GM12872 (cell line): Measurements from ENCODE around the gene TMEM238.

Source experiments
- TF ChIP-seq, protein P1 (sequence below): IDR thresholded peaks from 3 replicates; pipeline ENCODE4 v1.5.1; 2011; ENCODE audit warnings: low read depth, mild to moderate bottlenecking, low read length, moderate library complexity; ENCODE audit not compliant: insufficient read depth

Gene TMEM238

DNA sequence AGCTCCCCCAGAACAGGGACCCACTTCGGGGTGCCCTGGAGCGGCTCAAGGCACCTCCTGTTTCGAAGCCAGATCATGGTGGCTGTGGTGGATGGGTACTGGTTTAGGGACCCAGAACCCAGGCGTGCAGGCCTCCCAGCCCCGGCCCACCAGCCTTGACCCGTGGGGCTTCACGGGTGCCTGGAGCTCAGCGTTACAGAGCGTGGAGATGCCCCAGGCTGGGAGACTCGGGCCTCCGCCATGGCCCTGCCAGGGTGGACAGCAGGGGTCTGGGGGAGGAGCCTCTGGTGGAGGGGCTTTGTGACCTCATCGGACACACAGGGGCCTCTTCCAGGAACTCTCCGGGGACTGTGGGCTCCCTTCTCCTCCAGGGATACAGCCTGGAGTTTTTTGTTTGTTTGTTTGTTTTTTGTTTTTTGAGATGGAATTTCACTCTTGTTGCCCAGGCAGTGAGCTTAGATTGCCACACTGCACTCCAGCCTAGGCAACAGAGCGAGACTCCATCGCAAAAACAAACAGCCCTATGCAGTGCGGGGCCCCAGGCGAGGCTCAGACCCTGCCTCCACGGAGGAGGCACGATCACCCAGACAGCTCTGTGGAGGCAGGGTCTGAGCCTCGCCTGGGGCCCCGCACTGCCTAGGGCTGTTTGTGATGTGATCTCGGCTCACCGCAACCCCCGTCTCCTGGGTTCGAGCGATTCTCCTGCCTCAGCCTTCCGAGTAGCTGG, 20.9 kb downstream of the TMEM238 start, which contains the start of gene GARIN5B:
Gene GARIN5B (minus strand): TSS at position 271 of the 727 bp plus-strand sequence. CDS start 194 bp downstream, at position 77.
- TF ChIP-seq, protein P1, sequence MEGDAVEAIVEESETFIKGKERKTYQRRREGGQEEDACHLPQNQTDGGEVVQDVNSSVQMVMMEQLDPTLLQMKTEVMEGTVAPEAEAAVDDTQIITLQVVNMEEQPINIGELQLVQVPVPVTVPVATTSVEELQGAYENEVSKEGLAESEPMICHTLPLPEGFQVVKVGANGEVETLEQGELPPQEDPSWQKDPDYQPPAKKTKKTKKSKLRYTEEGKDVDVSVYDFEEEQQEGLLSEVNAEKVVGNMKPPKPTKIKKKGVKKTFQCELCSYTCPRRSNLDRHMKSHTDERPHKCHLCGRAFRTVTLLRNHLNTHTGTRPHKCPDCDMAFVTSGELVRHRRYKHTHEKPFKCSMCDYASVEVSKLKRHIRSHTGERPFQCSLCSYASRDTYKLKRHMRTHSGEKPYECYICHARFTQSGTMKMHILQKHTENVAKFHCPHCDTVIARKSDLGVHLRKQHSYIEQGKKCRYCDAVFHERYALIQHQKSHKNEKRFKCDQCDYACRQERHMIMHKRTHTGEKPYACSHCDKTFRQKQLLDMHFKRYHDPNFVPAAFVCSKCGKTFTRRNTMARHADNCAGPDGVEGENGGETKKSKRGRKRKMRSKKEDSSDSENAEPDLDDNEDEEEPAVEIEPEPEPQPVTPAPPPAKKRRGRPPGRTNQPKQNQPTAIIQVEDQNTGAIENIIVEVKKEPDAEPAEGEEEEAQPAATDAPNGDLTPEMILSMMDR: no peak

DNA sequence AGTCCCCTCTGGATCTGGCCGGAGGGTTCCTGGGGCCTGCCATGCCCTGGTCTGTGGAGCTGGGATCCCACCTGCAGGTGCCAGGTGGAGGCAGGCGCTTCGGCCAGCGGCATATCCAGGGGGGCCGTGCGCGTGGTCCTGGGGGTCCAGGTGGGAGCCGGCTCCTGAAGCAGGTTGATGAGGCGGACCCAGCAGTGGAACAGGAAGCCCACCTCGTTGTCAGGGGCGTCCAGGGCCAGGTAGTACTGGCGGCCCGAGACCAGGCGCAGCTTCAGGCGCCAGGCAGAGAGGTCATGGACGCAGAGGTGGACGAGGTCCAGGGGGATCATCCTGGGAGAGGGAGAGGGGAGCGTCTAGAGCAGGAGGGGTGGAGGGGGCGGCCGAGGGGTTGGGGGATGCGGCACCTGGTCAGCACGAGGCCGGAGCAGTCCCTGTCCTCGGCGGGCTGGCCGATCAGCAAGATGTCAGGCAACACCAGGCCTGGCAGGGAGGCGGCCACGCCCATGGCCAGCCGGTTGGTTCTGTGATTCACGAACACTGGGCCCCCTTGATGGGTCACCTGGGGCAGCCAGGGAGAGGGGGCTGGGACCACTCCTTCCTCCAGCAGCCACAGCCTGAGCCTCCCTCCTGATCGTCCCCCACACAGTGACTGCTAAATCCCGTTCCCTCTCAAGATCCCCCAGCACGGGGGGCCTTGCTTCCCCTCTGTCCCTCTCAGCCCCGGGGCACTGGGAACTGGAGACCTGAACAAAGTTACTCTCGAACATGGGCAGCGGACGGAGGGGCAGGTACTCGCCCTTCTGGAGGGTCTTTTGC, 21.7 kb downstream of the TMEM238 start:
- TF ChIP-seq, protein P1: no peak

DNA sequence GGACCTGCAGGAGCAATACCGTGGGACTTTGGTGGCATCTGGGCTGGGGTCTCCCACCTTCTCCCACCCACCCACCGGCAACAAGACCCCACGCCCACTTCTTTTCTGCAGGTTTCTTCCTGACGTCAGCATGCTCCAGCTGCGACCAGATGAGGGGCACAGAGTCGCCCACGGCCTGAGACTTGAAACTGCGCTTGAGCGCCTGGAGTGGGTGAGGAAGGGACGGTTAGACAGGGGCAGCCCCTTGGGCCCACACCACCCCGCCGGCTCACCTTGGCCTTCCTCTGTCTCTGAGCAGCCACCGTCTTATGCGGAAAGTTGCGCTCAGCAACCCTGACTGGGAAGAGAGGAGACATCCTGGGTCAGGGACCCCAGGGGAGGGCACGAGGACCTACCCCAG, 23.2 kb downstream of the TMEM238 start:
- TF ChIP-seq, protein P1: no peak

DNA sequence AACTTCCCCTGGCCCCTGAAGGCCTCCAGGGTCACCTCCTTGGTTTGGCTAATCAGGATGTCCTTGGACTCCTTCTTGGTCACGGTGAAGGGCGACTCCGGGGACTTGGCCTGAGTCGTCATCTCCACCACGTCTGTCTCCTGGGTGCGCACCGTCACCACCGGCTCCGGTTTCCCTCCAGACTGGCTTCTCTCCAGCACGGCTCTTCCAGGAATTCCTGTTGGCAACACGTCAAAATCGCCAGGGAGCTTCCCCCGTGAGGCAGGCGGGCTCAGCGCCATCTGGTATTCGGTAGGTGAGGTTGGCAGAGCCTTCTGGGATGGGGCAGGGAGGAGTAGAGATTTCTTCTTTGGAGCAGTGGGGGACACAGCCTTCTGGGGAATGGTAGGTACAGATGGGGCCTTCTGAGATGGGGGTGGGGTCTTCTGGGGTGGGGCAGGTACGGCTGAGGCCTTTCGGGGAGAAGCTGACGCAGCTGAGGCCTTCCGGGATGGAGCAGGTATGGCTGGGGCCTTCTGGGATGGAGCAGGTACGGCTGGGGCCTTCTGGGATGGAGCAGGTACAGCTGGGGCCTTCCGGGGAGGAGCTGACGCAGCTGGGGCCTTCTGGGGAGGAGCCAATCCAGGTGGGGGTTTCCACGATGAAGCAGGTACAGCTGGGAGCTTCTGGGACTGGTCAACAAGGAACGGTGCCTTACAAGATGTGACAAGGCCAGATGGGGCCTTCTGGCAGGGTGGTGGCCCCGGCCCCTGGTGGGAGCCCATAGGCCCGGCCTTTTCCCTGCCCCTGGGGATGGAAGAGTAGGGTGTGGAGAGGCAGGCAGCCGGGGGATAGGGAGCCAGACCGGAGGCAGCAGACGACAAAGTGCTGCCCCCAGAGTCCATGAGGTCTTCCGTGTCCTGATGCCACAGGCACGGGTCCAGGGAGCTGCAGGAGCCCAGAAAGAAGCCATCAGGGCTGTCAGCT, 24.9 kb downstream of the TMEM238 start:
- TF ChIP-seq, protein P1: no peak

DNA sequence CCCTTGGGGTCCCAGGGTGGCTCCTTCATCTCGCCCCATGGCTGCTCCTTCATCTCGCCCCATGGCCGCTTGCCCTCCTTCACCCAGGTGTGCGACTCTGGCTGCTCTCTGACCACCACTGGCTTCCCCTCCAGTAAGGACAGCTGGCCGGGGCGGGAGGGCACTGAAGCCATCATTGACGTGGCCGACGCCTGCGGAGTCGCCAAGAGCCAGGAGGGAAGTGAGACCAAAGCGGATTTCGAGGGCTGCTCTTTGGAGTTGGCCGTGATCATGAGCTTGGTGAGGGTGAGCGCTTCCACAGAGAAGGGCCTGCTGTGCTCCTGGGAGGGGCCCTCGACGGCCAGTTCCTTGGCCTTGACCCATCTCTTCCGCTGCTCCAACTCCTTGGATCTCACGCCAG, 25.6 kb downstream of the TMEM238 start:
- TF ChIP-seq, protein P1: no peak

DNA sequence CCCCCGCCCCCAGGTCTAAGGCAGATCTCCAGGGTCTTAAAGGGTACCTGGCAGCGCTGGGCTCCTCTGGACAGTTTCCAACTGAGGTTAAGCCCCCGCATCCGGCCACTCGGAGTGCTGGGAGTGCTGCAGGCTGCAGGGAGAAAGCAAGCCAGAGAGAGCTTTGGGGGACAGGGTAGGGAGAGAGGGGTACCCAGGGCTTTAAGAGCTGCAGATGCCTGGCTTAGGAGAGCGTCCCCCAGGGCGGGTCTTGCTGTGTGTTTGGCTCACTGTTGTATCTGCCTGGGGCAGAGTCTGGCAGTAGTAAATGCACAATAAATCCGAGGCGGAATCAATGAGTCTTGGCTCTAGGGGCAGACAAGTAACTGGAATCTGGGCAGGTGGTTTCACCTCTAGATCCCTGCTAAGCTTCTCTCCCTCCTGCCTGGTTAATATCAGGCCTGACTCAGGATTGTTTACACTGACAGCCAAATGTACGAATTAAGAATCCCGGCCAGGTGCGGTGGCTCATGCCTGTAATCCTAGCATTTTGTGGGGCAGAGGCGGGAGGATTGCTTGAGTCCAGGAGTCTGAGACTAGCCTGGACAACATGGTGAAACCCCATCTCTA, 28.8 kb downstream of the TMEM238 start:
- TF ChIP-seq, protein P1: no peak
